PFSK-1 (cell line): ENCODE measurements around the gene CASK.

ENCODE experiments used
- POLR2AphosphoS5 ChIP-seq: IDR thresholded peaks from 2 replicates; pipeline ENCODE4 v1.6.1; 2012; ENCODE audit warnings: low read depth, mild to moderate bottlenecking, control low read depth, low read length, moderate library complexity
- SIN3A ChIP-seq: IDR thresholded peaks from 2 replicates; pipeline ENCODE4 v1.6.1; 2012; ENCODE audit warnings: mild to moderate bottlenecking, low read length, moderate library complexity, borderline replicate concordance; ENCODE audit not compliant: insufficient read depth
- TAF1 ChIP-seq: IDR thresholded peaks from 2 replicates; pipeline ENCODE4 v1.6.1; 2012; ENCODE audit warnings: low read length, control low read depth, borderline replicate concordance; ENCODE audit not compliant: insufficient read depth
- TF ChIP-seq, protein P1 (sequence below), 2 experiments: IDR thresholded peaks; 2 replicates each; pipeline versions ENCODE4 v1.6.1 to v1.8.0; 2011 to 2012; ENCODE audit warnings: low read depth in 2 of 2, low read length in 2 of 2, control low read depth in 1 of 2, inconsistent platforms in 1 of 2, mild to moderate bottlenecking in 1 of 2, moderate library complexity in 1 of 2; ENCODE audit not compliant: insufficient read depth in 1 of 2

DNA sequence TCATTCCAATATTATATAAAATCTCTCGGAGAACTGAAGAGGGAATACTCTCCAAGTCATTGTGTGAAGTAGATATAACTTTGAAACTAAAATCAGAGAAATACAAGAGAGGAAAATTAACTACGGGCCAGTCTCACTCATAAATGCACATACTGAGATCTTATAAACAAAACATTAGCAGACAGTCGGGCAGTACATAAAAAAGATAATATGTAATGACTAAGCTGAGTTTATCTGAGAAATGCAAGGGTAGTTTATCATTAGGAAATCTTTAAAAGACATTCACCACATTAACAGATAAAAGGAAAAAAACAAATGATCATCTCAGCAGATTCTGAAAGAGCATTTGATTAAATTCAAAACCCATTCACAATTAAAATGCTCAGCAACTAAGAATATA is 359.5 kb downstream of the CASK start:
- no peak for TF ChIP-seq POLR2AphosphoS5
- no peak for TF ChIP-seq SIN3A
- no peak for TF ChIP-seq TAF1
- TF ChIP-seq, protein P1, sequence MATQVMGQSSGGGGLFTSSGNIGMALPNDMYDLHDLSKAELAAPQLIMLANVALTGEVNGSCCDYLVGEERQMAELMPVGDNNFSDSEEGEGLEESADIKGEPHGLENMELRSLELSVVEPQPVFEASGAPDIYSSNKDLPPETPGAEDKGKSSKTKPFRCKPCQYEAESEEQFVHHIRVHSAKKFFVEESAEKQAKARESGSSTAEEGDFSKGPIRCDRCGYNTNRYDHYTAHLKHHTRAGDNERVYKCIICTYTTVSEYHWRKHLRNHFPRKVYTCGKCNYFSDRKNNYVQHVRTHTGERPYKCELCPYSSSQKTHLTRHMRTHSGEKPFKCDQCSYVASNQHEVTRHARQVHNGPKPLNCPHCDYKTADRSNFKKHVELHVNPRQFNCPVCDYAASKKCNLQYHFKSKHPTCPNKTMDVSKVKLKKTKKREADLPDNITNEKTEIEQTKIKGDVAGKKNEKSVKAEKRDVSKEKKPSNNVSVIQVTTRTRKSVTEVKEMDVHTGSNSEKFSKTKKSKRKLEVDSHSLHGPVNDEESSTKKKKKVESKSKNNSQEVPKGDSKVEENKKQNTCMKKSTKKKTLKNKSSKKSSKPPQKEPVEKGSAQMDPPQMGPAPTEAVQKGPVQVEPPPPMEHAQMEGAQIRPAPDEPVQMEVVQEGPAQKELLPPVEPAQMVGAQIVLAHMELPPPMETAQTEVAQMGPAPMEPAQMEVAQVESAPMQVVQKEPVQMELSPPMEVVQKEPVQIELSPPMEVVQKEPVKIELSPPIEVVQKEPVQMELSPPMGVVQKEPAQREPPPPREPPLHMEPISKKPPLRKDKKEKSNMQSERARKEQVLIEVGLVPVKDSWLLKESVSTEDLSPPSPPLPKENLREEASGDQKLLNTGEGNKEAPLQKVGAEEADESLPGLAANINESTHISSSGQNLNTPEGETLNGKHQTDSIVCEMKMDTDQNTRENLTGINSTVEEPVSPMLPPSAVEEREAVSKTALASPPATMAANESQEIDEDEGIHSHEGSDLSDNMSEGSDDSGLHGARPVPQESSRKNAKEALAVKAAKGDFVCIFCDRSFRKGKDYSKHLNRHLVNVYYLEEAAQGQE (IDR thresholded peaks at IDR 0.05; ENCODE audit: insufficient read depth in 1 of 2, low read depth in 2 of 2, low read length in 2 of 2), result no peak
